Smooth muscle cell (in vitro differentiated cells): ENCODE data around the gene LGALS8. TPM values are rescaled to one million over a fixed set of nuclear protein-coding genes. Genes with fewer than 3 reads are reported as not detected.

Experiments
- DNase-seq: peaks from one replicate; lab custom pipeline; 2025; ENCODE audit not compliant: unreplicated experiment; lab: John Stamatoyannopoulos, UW
- H2AFZ ChIP-seq: fragments of 200-600 bp; sonication (generic); 2 replicates; pipeline ENCODE4 v1.6.0; 2016; ENCODE audit warnings: antibody characterized with exemption, low read depth, mild to moderate bottlenecking
- H3F3A ChIP-seq: fragments of 200-600 bp; sonication (generic); 2 replicates; pipeline ENCODE4 v1.6.0; 2017; ENCODE audit warnings: antibody characterized with exemption, low read depth
- H3K27ac ChIP-seq: fragments of 200-600 bp; sonication (generic); 2 replicates; pipeline ENCODE4 v1.5.1; 2016; ENCODE audit warnings: low read depth, mild to moderate bottlenecking
- H3K27me3 ChIP-seq: fragments of 200-600 bp; sonication (generic); 2 replicates; pipeline ENCODE4 v1.6.1; 2016; ENCODE audit warnings: low read depth, mild to moderate bottlenecking
- H3K36me3 ChIP-seq: fragments of 200-600 bp; sonication (generic); 2 replicates; pipeline ENCODE4 v1.5.1; 2016; ENCODE audit warnings: low read depth
- H3K4me1 ChIP-seq: fragments of 200-600 bp; sonication (generic); 2 replicates; pipeline ENCODE4 v1.5.1; 2016; ENCODE audit warnings: low read depth
- H3K4me2 ChIP-seq: fragments of 200-600 bp; sonication (generic); 2 replicates; pipeline ENCODE4 v1.6.0; 2016; ENCODE audit warnings: mild to moderate bottlenecking
- H3K4me3 ChIP-seq: fragments of 200-600 bp; sonication (generic); 2 replicates; pipeline ENCODE4 v1.5.1; 2016; ENCODE audit warnings: mild to moderate bottlenecking
- H3K79me2 ChIP-seq: fragments of 200-600 bp; sonication (generic); 2 replicates; pipeline ENCODE4 v1.6.0; 2016; ENCODE audit warnings: low read depth, mild to moderate bottlenecking
- H3K9ac ChIP-seq: fragments of 200-600 bp; sonication (generic); 2 replicates; pipeline ENCODE4 v1.6.0; 2016; ENCODE audit warnings: low read depth
- H3K9me3 ChIP-seq: fragments of 200-600 bp; sonication (generic); replicated peaks from 2 replicates; pipeline ENCODE4 v1.5.1; 2016; ENCODE audit warnings: low read depth
- H4K20me1 ChIP-seq: fragments of 200-600 bp; sonication (generic); 2 replicates; pipeline ENCODE4 v1.6.0; 2016; ENCODE audit warnings: low read depth
- CTCF ChIP-seq: fragments of 200-600 bp; sonication (generic); IDR thresholded peaks from 2 replicates; pipeline ENCODE4 v1.5.1; 2017; ENCODE audit warnings: borderline replicate concordance, mild to moderate bottlenecking, antibody characterized with exemption; ENCODE audit not compliant: insufficient read depth, poor library complexity, severe bottlenecking
- WGBS: methylation state at CpG from one replicate; pipeline ENCODE4 v1.1.7; 2016; ENCODE audit warnings: low lambda C conversion rate; 5-methylcytosine and 5-hydroxymethylcytosine counted together
- polyA plus RNA-seq: library from polyadenylated mRNA; unstranded; fragments of >200 nt; fragmentation: Nextera tagmentation; extraction: Ambion mirVana; gene quantifications from 2 replicates; pipeline ENCODE4 v1.2.1, GENCODE V29; 2016
- total RNA-seq: library from RNA; depleted of rRNA; stranded (reverse); fragments of >200 nt; gene quantifications from 2 replicates; pipeline ENCODE4 v1.2.3, GENCODE V29; 2014

The LGALS8 gene
- total and polyA plus RNA-seq, 2 experiments from 2014 or later = 25.7 to 72.2 TPM

DNA sequence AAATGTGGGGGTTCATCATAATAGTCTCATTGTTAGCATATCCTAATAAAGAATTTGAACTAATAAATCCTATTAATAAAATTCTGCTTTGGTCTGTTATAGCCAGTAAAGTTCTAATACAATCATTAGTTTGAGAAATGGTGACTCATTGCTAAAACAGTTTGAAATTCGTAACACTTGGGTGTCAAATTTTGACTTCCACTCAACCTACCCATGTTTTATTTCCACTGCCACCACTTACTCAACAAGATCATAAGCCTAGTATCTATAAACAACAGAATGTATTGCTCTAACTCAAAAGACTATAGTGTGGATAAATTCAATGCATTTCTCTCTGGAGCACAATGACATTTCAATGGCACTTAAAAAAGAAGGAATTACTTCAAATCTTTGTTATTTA lies 29.1 kb downstream of the LGALS8 start:
- H3K4me1 ChIP-seq = no peaks in the 10 kb centered on the region
- H3K27me3 ChIP-seq = no peaks in the 10 kb centered on the region
- no peak overlapping the region for H2AFZ ChIP-seq
- no peak for DNase-seq
- WGBS = 0% methylated on average over 1 of the region's 1 CpG
- H3K9ac ChIP-seq = no peak overlapping the region
- H4K20me1 ChIP-seq = no peaks in the 10 kb centered on the region
- no peak for TF ChIP-seq CTCF
- no peak overlapping the region for H3K27ac ChIP-seq
- no peaks in the 10 kb centered on the region for H3K9me3 ChIP-seq
- H3K4me2 ChIP-seq = no peak overlapping the region
- H3F3A ChIP-seq = no peaks in the 10 kb centered on the region
- H3K4me3 ChIP-seq = no peak overlapping the region
- H3K79me2 ChIP-seq = no peaks in the 10 kb centered on the region
- H3K36me3 ChIP-seq = peaks cover 43% of the 10 kb centered on the region

DNA sequence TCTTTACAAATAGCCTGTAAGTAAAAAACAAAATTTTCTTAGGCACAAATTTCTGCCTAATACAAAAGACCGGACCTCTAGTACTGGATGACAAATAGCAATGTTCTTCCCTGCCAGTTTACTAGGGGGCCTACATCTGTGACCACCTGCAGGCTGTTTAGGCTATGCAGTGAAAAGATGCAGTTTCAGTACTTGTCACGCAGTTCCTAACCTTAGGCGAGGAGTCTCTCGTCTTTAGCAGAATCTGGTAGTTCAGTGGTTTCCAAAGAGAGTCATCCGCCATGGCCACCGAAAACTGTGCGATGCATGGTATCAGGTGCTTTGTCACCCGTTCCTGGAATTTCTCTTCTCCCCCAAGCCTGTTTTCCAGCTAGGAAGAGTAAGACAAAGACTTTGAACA lies 29.6 kb downstream of the LGALS8 start:
- no peak for TF ChIP-seq CTCF
- Histone ChIP-seq H3K27ac (no peak overlapping the region), H2AFZ (no peak overlapping the region), H3K4me2 (no peak overlapping the region), H3F3A (no peaks in the 10 kb centered on the region), H3K9ac (no peak overlapping the region), H3K4me3 (no peak overlapping the region), H3K4me1 (no peaks in the 10 kb centered on the region), H3K27me3 (no peaks in the 10 kb centered on the region), H3K79me2 (no peaks in the 10 kb centered on the region), H4K20me1 (no peaks in the 10 kb centered on the region), H3K36me3 (peaks cover 43% of the 10 kb centered on the region), H3K9me3 (no peaks in the 10 kb centered on the region)
- no peak for DNase-seq
- 75% methylated on average over 8 of the region's 8 CpGs for WGBS

DNA sequence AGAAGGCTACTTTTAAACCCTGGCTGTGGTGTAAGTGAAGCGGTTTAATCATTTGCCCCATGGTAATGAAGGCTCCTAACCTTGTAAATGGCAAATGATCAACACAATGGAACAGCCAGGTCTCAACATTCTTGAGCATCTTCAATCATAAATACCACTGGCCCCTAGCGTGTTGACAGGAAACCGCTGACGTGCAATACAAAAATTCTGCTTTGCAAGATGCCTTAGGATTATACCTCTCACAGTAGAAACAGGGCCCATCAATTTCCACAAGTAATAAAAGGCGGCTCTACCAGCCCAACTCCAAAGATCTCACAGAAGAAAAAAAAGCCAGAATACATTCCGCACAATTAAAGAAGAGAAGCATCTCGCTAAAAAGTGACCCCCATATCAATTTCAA lies 32.8 kb downstream of the LGALS8 start:
- Histone ChIP-seq H3K36me3 (peaks cover 32% of the 10 kb centered on the region), H3K4me2 (no peak overlapping the region), H4K20me1 (no peaks in the 10 kb centered on the region), H3K4me1 (no peaks in the 10 kb centered on the region), H3K9me3 (no peaks in the 10 kb centered on the region), H3K27ac (no peak overlapping the region), H3F3A (no peaks in the 10 kb centered on the region), H3K27me3 (no peaks in the 10 kb centered on the region), H3K4me3 (no peak overlapping the region), H3K79me2 (no peaks in the 10 kb centered on the region), H2AFZ (no peak overlapping the region), H3K9ac (no peak overlapping the region)
- no peak for TF ChIP-seq CTCF
- no peak for DNase-seq
- 96% methylated on average over 7 of the region's 7 CpGs for WGBS

- Histone ChIP-seq H3K4me2 (no peak overlapping the region), H2AFZ (no peak overlapping the region), H3K27ac (no peak overlapping the region), H3K27me3 (no peaks in the 10 kb centered on the region), H3K4me3 (no peak overlapping the region), H3K4me1 (no peaks in the 10 kb centered on the region), H3K9me3 (no peaks in the 10 kb centered on the region), H3F3A (no peaks in the 10 kb centered on the region), H3K9ac (no peak overlapping the region), H3K79me2 (no peaks in the 10 kb centered on the region), H3K36me3 (peaks cover 18% of the 10 kb centered on the region), H4K20me1 (no peaks in the 10 kb centered on the region)
- TF ChIP-seq CTCF = no peak
- over 99% methylated on average over 9 of the region's 9 CpGs for WGBS
- no peak for DNase-seq
These were observed 34.3 kb downstream of the LGALS8 start for GRCh38 chr1:236558081-236558480.
